H1 (cell line): ENCODE data around the gene SEZ6L. TPM values are rescaled to one million over a fixed set of nuclear protein-coding genes. Genes with fewer than 3 reads are reported as not detected.

ENCODE experiments used
- CTCF ChIA-PET: fragments of 300-600 bp; sonication (Branson Sonifier 250); formaldehyde crosslinking; loops from one replicate; lab custom pipeline; 2021; ENCODE audit not compliant: partially characterized antibody; lab: Charles Lee
- POLR2A ChIA-PET: fragments of 300-600 bp; sonication (Branson Sonifier 250); formaldehyde crosslinking; loops from one replicate; lab custom pipeline; 2021; ENCODE audit warnings: inconsistent platforms; ENCODE audit not compliant: partially characterized antibody; lab: Charles Lee
- DNase-seq, 2 experiments: peaks; one replicate each; pipeline versions ENCODE4 v3.0.0 to v3.0.0-alpha.2; 2010 to 2022; ENCODE audit warnings: low spot score in 2 of 2, low read depth in 1 of 2, mixed read lengths in 1 of 2
- FAIRE-seq: peaks from 2 replicates; lab custom pipeline; 2011; peaks lifted over from hg19 to GRCh38; lab: Jason Lieb, UNC
- H2AFZ ChIP-seq: 2 replicates; pipeline ENCODE4 v1.8.1; 2012; ENCODE audit warnings: low read length, inconsistent platforms
- H2AK5ac ChIP-seq: 2 replicates; pipeline ENCODE4 v1.6.1; 2013; ENCODE audit warnings: low read depth, low read length
- H2BK120ac ChIP-seq: replicated peaks from 2 replicates; pipeline ENCODE3; 2013; ENCODE audit warnings: low read depth, low read length, inconsistent platforms
- H2BK12ac ChIP-seq: 2 replicates; pipeline ENCODE4 v1.6.1; 2013; ENCODE audit warnings: low read depth, low read length
- H2BK15ac ChIP-seq: 2 replicates; pipeline ENCODE4 v1.6.1; 2013; ENCODE audit warnings: low read length
- H2BK20ac ChIP-seq: 2 replicates; pipeline ENCODE4 v1.6.1; 2013; ENCODE audit warnings: low read length
- H2BK5ac ChIP-seq: 2 replicates; pipeline ENCODE4 v1.6.1; 2013; ENCODE audit warnings: low read depth, low read length
- H3K14ac ChIP-seq: 2 replicates; pipeline ENCODE4 v1.6.1; 2013; ENCODE audit warnings: inconsistent platforms; ENCODE audit not compliant: insufficient read length
- H3K18ac ChIP-seq: 2 replicates; pipeline ENCODE4 v1.6.1; 2013; ENCODE audit warnings: low read length; ENCODE audit errors: extremely low read depth
- H3K23ac ChIP-seq: 2 replicates; pipeline ENCODE4 v1.6.1; 2013; ENCODE audit warnings: inconsistent platforms; ENCODE audit not compliant: insufficient read length
- H3K23me2 ChIP-seq: 2 replicates; pipeline ENCODE4 v1.6.1; 2013; ENCODE audit warnings: low read depth, low read length
- H3K27ac ChIP-seq: 2 replicates; pipeline ENCODE4 v1.6.1; 2011; ENCODE audit warnings: low read depth, low read length, inconsistent platforms
- H3K27me3 ChIP-seq, 4 experiments: replicated peaks in 1 of 4; 1 replicate in 1 of 4; 2 replicates in 3 of 4; pipeline versions ENCODE4 v1.6.1 to v1.8.1; 2011 to 2013; ENCODE audit warnings: low read length in 3 of 4, mild to moderate bottlenecking in 3 of 4, inconsistent platforms in 2 of 4, mixed read lengths in 2 of 4, moderate library complexity in 1 of 4; ENCODE audit not compliant: control insufficient read depth in 3 of 4, insufficient read depth in 3 of 4; ENCODE audit errors: extremely low read depth in 1 of 4
- H3K36me3 ChIP-seq, 4 experiments: 2 replicates each; pipeline versions ENCODE4 v1.6.1 to v1.8.1; 2011 to 2013; ENCODE audit warnings: mild to moderate bottlenecking in 4 of 4, low read length in 3 of 4, moderate library complexity in 2 of 4, control low read depth in 1 of 4, inconsistent platforms in 1 of 4; ENCODE audit not compliant: insufficient read depth in 4 of 4, control insufficient read depth in 2 of 4
- H3K4ac ChIP-seq: replicated peaks from 2 replicates; pipeline ENCODE3; 2013; ENCODE audit warnings: low read length, low read depth, mixed read lengths, inconsistent platforms; ENCODE audit not compliant: insufficient read length
- H3K4me1 ChIP-seq, 4 experiments: replicated peaks in 1 of 4; 1 replicate in 1 of 4; 2 replicates in 3 of 4; pipeline versions ENCODE4 v1.6.1 to v1.8.1; 2011 to 2013; ENCODE audit warnings: low read length in 3 of 4, inconsistent platforms in 2 of 4, mixed read lengths in 1 of 4; ENCODE audit not compliant: insufficient read depth in 4 of 4, control insufficient read depth in 3 of 4
- H3K4me2 ChIP-seq, 2 experiments: 2 replicates each; pipeline versions ENCODE4 v1.6.1 to v1.8.1; 2011 to 2013; ENCODE audit warnings: low read depth in 2 of 2, low read length in 2 of 2, control low read depth in 1 of 2, inconsistent platforms in 1 of 2, mild to moderate bottlenecking in 1 of 2; ENCODE audit not compliant: insufficient read depth in 1 of 2
- H3K4me3 ChIP-seq, 4 experiments: fragments of 200-600, 300-600 bp in 1 of 4; sonication (generic), shearing (Covaris generic), sonication (Bioruptor Twin) in 1 of 4; 2 replicates each; pipeline versions ENCODE4 v1.5.1 to v1.8.1; 2011 to 2016; ENCODE audit warnings: low read length in 4 of 4, low read depth in 3 of 4, control low read depth in 2 of 4, inconsistent platforms in 2 of 4, mild to moderate bottlenecking in 2 of 4, mixed read lengths in 1 of 4, moderate library complexity in 1 of 4; ENCODE audit not compliant: insufficient read depth in 2 of 4; ENCODE audit errors: extremely low read depth in 1 of 4
- H3K56ac ChIP-seq: replicated peaks from 2 replicates; pipeline ENCODE3; 2013; ENCODE audit warnings: low read depth, mild to moderate bottlenecking, mixed read lengths, low read length, inconsistent platforms; ENCODE audit not compliant: insufficient read length
- H3K79me1 ChIP-seq: 2 replicates; pipeline ENCODE4 v1.6.1; 2013; ENCODE audit warnings: low read depth, low read length, control low read depth
- H3K79me2 ChIP-seq, 2 experiments: 2 replicates each; pipeline versions ENCODE4 v1.6.1 to v1.8.1; 2012 to 2013; ENCODE audit warnings: low read length in 2 of 2, mild to moderate bottlenecking in 2 of 2, inconsistent platforms in 1 of 2; ENCODE audit not compliant: insufficient read depth in 2 of 2, control insufficient read depth in 1 of 2
- H3K9ac ChIP-seq, 4 experiments: replicated peaks in 1 of 4; 1 replicate in 1 of 4; 2 replicates in 3 of 4; pipeline versions ENCODE4 v1.6.1 to v1.8.1; 2011 to 2013; ENCODE audit warnings: low read depth in 3 of 4, low read length in 3 of 4, control low read depth in 2 of 4, mild to moderate bottlenecking in 2 of 4, moderate library complexity in 2 of 4, inconsistent platforms in 1 of 4; ENCODE audit errors: extremely low read depth in 1 of 4
- H3K9me3 ChIP-seq, 2 experiments: 2 replicates each; pipeline versions ENCODE4 v1.6.1 to v1.8.1; 2012 to 2013; ENCODE audit warnings: mild to moderate bottlenecking in 2 of 2, moderate library complexity in 2 of 2, control low read depth in 1 of 2, inconsistent platforms in 1 of 2, low read depth in 1 of 2, low read length in 1 of 2, mixed read lengths in 1 of 2; ENCODE audit not compliant: insufficient read depth in 2 of 2
- H4K20me1 ChIP-seq, 2 experiments: replicated peaks in 1 of 2; 2 replicates each; pipeline versions ENCODE3 to v1.8.1; 2011 to 2013; ENCODE audit warnings: inconsistent platforms in 2 of 2, low read length in 2 of 2, mild to moderate bottlenecking in 1 of 2; ENCODE audit not compliant: insufficient read depth in 2 of 2, control insufficient read depth in 1 of 2
- H4K5ac ChIP-seq: 2 replicates; pipeline ENCODE4 v1.6.1; 2013; ENCODE audit warnings: low read length, low read depth, mixed read lengths, inconsistent platforms; ENCODE audit not compliant: insufficient read length
- H4K8ac ChIP-seq: 2 replicates; pipeline ENCODE4 v1.8.0; 2013; ENCODE audit warnings: mild to moderate bottlenecking, moderate library complexity, low read length, inconsistent platforms; ENCODE audit not compliant: insufficient read depth; ENCODE audit errors: extremely low read depth
- H4K91ac ChIP-seq: replicated peaks from 2 replicates; pipeline ENCODE3; 2013; ENCODE audit warnings: low read length, mixed read lengths, inconsistent platforms; ENCODE audit not compliant: insufficient read length
- ATF3 ChIP-seq: IDR thresholded peaks from 2 replicates; pipeline ENCODE4 v1.6.1; 2011; ENCODE audit warnings: low read depth, mild to moderate bottlenecking, low read length; ENCODE audit not compliant: insufficient read depth
- CBX8 ChIP-seq: fragments of 300-800, 300-1000 bp; sonication (generic); IDR thresholded peaks from 2 replicates; pipeline ENCODE4 v1.7.1; 2016; ENCODE audit warnings: low read depth, low read length, borderline replicate concordance
- EZH2 ChIP-seq: fragments of 200-600 bp; sonication (generic); IDR thresholded peaks from 2 replicates; pipeline ENCODE4 v1.7.1; 2012; ENCODE audit warnings: low read depth, mild to moderate bottlenecking, moderate library complexity, low read length, inconsistent platforms; ENCODE audit not compliant: severe bottlenecking
- RXRA ChIP-seq: IDR thresholded peaks from 2 replicates; pipeline ENCODE4 v1.6.1; 2011; ENCODE audit warnings: low read depth, mild to moderate bottlenecking, low read length, moderate library complexity; ENCODE audit not compliant: insufficient read depth
- SP2 ChIP-seq: IDR thresholded peaks from 2 replicates; pipeline ENCODE4 v1.6.1; 2012; ENCODE audit warnings: mild to moderate bottlenecking, low read length, inconsistent platforms
- USF2 ChIP-seq: IDR thresholded peaks from 2 replicates; pipeline ENCODE4 v1.6.1; 2011; ENCODE audit warnings: low read length, improper control_type of control experiment
- WGBS, 2 experiments: shearing (Covaris generic) in 1 of 2; methylation state at CpG; one replicate each; pipeline versions ENCODE4 v1.1.6 to v1.1.7; 2013 to 2015; ENCODE audit warnings: low lambda C conversion rate in 2 of 2, mixed read lengths in 2 of 2, inconsistent platforms in 1 of 2, low coverage in 1 of 2, missing lambda C conversion rate in 1 of 2; ENCODE audit not compliant: insufficient replicate concordance in 2 of 2, insufficient coverage in 1 of 2, insufficient read length in 1 of 2; ENCODE audit errors: extremely low coverage in 1 of 2, missing lambda C conversion rate in 1 of 2; 5-methylcytosine and 5-hydroxymethylcytosine counted together
- polyA plus RNA-seq, 7 experiments: library from polyadenylated mRNA; depleted of rRNA in 3 of 7; stranded (reverse) in 5 of 7; unstranded in 2 of 7; fragments of >200 nt in 5 of 7; fragments of 200-250 nt in 2 of 7; gene quantifications; 1 replicate in 5 of 7; 2 replicates in 1 of 7; 4 replicates in 1 of 7; pipeline versions ENCODE4 v1.2.1 to v1.2.3, GENCODE V29; 2011 to 2013; ENCODE audit warnings: missing spikeins in 2 of 7, mixed read lengths in 2 of 7
- total RNA-seq: library from RNA; stranded (reverse); fragmentation: NEBNext Ultra II Directional; extraction: Animal tissue kit (Norgen Biotek cat#: 25700); gene quantifications from 2 replicates; pipeline ENCODE4 v1.2.1, GENCODE V29; 2021

SEZ6L gene
- total and polyA plus RNA-seq, 2 of the 8 experiments (the other 6 are each of a cell fraction or from before 2014, with no cell fraction given) = 0.06 to 0.33 TPM

- Histone ChIP-seq H3K79me1 (no peaks in the 10 kb centered on the region), H3K18ac (no peak overlapping the region), H3K14ac (no peak overlapping the region), H4K8ac (no peak overlapping the region), H2AFZ (no peak overlapping the region), H4K91ac (no peak overlapping the region), H4K20me1 (no peaks in the 10 kb centered on the region), H2AK5ac (no peak overlapping the region), H3K9ac (no peak overlapping the region), H3K4me3 (no peak overlapping the region), H3K4ac (no peak overlapping the region), H3K23ac (no peak overlapping the region), H2BK15ac (no peak overlapping the region), H2BK120ac (no peak overlapping the region), H2BK5ac (no peak overlapping the region), H3K9me3 (no peaks in the 10 kb centered on the region), H2BK12ac (no peak overlapping the region), H3K36me3 (no peaks in the 10 kb centered on the region), H4K5ac (no peak overlapping the region), H3K79me2 (no peaks in the 10 kb centered on the region), H3K27me3 (peaks cover 0 to 3% (median 0%) of the 10 kb centered on the region in 4 experiments; a peak in 4 of 7 replicates), H3K27ac (no peak overlapping the region), H2BK20ac (no peak overlapping the region), H3K56ac (no peak overlapping the region), H3K4me2 (no peak overlapping the region), H3K4me1 (no peaks in the 10 kb centered on the region), H3K23me2 (no peaks in the 10 kb centered on the region; the same call in 1 of the 2 replicates)
- 85% methylated on average over 3 of the region's 4 CpGs; no CpG with 5 or more reads in 1 of the 2 experiments for WGBS, 2 experiments
- ChIA-PET POLR2A (no interaction called here), CTCF (interaction anchor here (0.9 kb wide), 1 partner anchor 20 kb away, joined by 3 read pairs; no protein-coding TSS in a partner anchor)
- DNase-seq (no peak), FAIRE-seq (no peak)
- TF ChIP-seq EZH2 = no peak
- TF ChIP-seq SP2 = no peak
- TF ChIP-seq RXRA = no peak
- no peak for TF ChIP-seq CBX8
- no peak for TF ChIP-seq ATF3
- TF ChIP-seq USF2 = no peak
These were observed 70.3 kb downstream of the SEZ6L start for GRCh38 chr22:26239581-26239980.
